HG02642 (cell line): ENCODE results near the gene RFX1.
A peak's percentile ranks its signal among the peaks of the same experiment; 100 is the strongest.
"Not testable (repeated sequence)": the region's sequence is repeated elsewhere in the genome, so short reads cannot be mapped to it uniquely, and the experiment has no call there.

Experiments
- ATAC-seq: cut with Tn5 transposase; IDR thresholded peaks from one replicate; pipeline ENCODE4 v1.9.1; 2021; ENCODE audit warnings: mild to moderate bottlenecking; ENCODE audit not compliant: unreplicated experiment, poor library complexity

The RFX1 gene

GRCh38 chr19:14006085-14006765 is at the start of gene RFX1:
Gene RFX1 (minus strand): TSS chr19:14006320. CDS start chr19:13993843, 12,477 bp downstream.
- ATAC-seq = peak; percentile 78

- no peak for ATAC-seq
These were observed 49.3 kb upstream of the RFX1 start for GRCh38 chr19:14055396-14055795.

- ATAC-seq = no peak
These were observed 48.6 kb upstream of the RFX1 start for GRCh38 chr19:14054721-14055120.

GRCh38 chr19:14054099-14054498 is 48.0 kb upstream of the RFX1 start:
- no peak for ATAC-seq

GRCh38 chr19:14053500-14053899 is 47.4 kb upstream of the RFX1 start:
- no peak for ATAC-seq

- no peak for ATAC-seq
These were observed 46.9 kb upstream of the RFX1 start for GRCh38 chr19:14053032-14053431.

GRCh38 chr19:14052470-14052869 is 46.4 kb upstream of the RFX1 start:
- ATAC-seq = no peak

GRCh38 chr19:14051980-14052379 is 45.9 kb upstream of the RFX1 start:
- ATAC-seq = no peak

GRCh38 chr19:14050961-14051360 is 44.8 kb upstream of the RFX1 start:
- not testable (repeated sequence) for ATAC-seq

- ATAC-seq = no peak
These were observed 44.4 kb upstream of the RFX1 start for GRCh38 chr19:14050512-14050911.

- ATAC-seq = no peak
These were observed 42.5 kb upstream of the RFX1 start for GRCh38 chr19:14048443-14049153.

GRCh38 chr19:14047866-14048265 is 41.7 kb upstream of the RFX1 start:
- ATAC-seq = not testable (repeated sequence)

- ATAC-seq = not testable (repeated sequence)
These were observed 36.8 kb upstream of the RFX1 start for GRCh38 chr19:14042659-14043608.

GRCh38 chr19:14039181-14039580 is 33.1 kb upstream of the RFX1 start:
- ATAC-seq = no peak

- no peak for ATAC-seq
These were observed 29.6 kb upstream of the RFX1 start for GRCh38 chr19:14035706-14036105.

- ATAC-seq = not testable (repeated sequence)
These were observed 29.0 kb upstream of the RFX1 start for GRCh38 chr19:14035159-14035558.

GRCh38 chr19:14033946-14034345 is 27.8 kb upstream of the RFX1 start:
- ATAC-seq = no peak

- ATAC-seq = peak; percentile 65
These were observed 25.8 kb upstream of the RFX1 start, which contains the start of gene IL27RA for GRCh38 chr19:14031719-14032480. Gene IL27RA (plus strand): TSS chr19:14031762. CDS start chr19:14031873, 111 bp downstream.

- no peak for ATAC-seq
These were observed 25.0 kb upstream of the RFX1 start for GRCh38 chr19:14030997-14031718.
